ENCODE results near the gene ZNF560. TPM values are rescaled to one million over a fixed set of nuclear protein-coding genes. Genes with fewer than 3 reads are reported as not detected.

ZNF560 gene
- total and polyA plus RNA-seq, 4 donors = not detected

GRCh38 chr19:9528757-9529336, 30.4 kb upstream of the ZNF560 start:
- Histone ChIP-seq H3K27ac (ENCODE audit: low read depth in 1 of 2, low read length in 2 of 2) (no peak overlapping the region), H3K4me3 (ENCODE audit: low read length in 2 of 2) (peak overlapping the region; percentile 31 to 34), H3K27me3 (ENCODE audit: control insufficient read depth in 1 of 2, insufficient read depth in 2 of 2, low read length in 1 of 2) (no peaks in the 10 kb centered on the region), H3K36me3 (ENCODE audit: control insufficient read depth in 1 of 2, insufficient read depth in 2 of 2, low read length in 1 of 2) (peaks cover 35 to 59% of the 10 kb centered on the region in 2 donors), H3K9me3 (ENCODE audit: control insufficient read depth, low read length) (peaks cover 39% of the 10 kb centered on the region), H3K4me1 (ENCODE audit: control insufficient read depth in 1 of 2, insufficient read depth in 2 of 2, low read length in 2 of 2) (no peaks in the 10 kb centered on the region)
- DNase-seq (no peak), ATAC-seq (ENCODE audit: low FRiP score) (no peak)
- WGBS, 2 donors = 97 to 98% methylated on average over 5 of the region's 5 CpGs
- intact Hi-C loops (cut with DNase I) = no loop called here

GRCh38 chr19:9523885-9524474, 25.6 kb upstream of the ZNF560 start:
- Histone ChIP-seq H3K9me3 (ENCODE audit: control insufficient read depth, low read length) (peaks cover 38% of the 10 kb centered on the region), H3K4me3 (ENCODE audit: low read length in 2 of 2) (no peak overlapping the region), H3K4me1 (ENCODE audit: control insufficient read depth in 1 of 2, insufficient read depth in 2 of 2, low read length in 2 of 2) (no peaks in the 10 kb centered on the region), H3K27ac (ENCODE audit: low read depth in 1 of 2, low read length in 2 of 2) (no peak overlapping the region), H3K27me3 (ENCODE audit: control insufficient read depth in 1 of 2, insufficient read depth in 2 of 2, low read length in 1 of 2) (no peaks in the 10 kb centered on the region), H3K36me3 (ENCODE audit: control insufficient read depth in 1 of 2, insufficient read depth in 2 of 2, low read length in 1 of 2) (peaks cover 11 to 23% of the 10 kb centered on the region in 2 donors)
- 96 to 100% methylated on average over 1 of the region's 1 CpG for WGBS, 2 donors
- intact Hi-C loops (cut with DNase I) = no loop called here
- no peak for ATAC-seq (ENCODE audit: low FRiP score)
- DNase-seq = no peak

GRCh38 chr19:9507285-9507684, 8.9 kb upstream of the ZNF560 start:
- H3K9me3 ChIP-seq (ENCODE audit: control insufficient read depth, low read length) = peaks cover 13% of the 10 kb centered on the region
- no peaks in the 10 kb centered on the region for H3K36me3 ChIP-seq (ENCODE audit: control insufficient read depth in 1 of 2, insufficient read depth in 2 of 2, low read length in 1 of 2)
- no peaks in the 10 kb centered on the region for H3K4me1 ChIP-seq (ENCODE audit: control insufficient read depth in 1 of 2, insufficient read depth in 2 of 2, low read length in 2 of 2)
- no peaks in the 10 kb centered on the region for H3K27me3 ChIP-seq (ENCODE audit: control insufficient read depth in 1 of 2, insufficient read depth in 2 of 2, low read length in 1 of 2)
- DNase-seq (no peak), ATAC-seq (ENCODE audit: low FRiP score) (no peak)
- no peak overlapping the region for H3K27ac ChIP-seq (ENCODE audit: low read depth in 1 of 2, low read length in 2 of 2)
- 80 to 83% methylated on average over 3 of the region's 3 CpGs for WGBS, 2 donors
- no peak overlapping the region for H3K4me3 ChIP-seq (ENCODE audit: low read length in 2 of 2)
- intact Hi-C loops (cut with DNase I) = no loop called here

GRCh38 chr19:9500796-9501195, 2.4 kb upstream of the ZNF560 start:
- ATAC-seq (ENCODE audit: low FRiP score) (no peak), DNase-seq (no peak)
- peaks cover 16% of the 10 kb centered on the region for H3K9me3 ChIP-seq (ENCODE audit: control insufficient read depth, low read length)
- 84 to 86% methylated on average over 1 of the region's 1 CpG for WGBS, 2 donors
- H3K27ac ChIP-seq (ENCODE audit: low read depth in 1 of 2, low read length in 2 of 2) = no peak overlapping the region
- intact Hi-C loops (cut with DNase I) = no loop called here
- H3K4me3 ChIP-seq (ENCODE audit: low read length in 2 of 2) = no peak overlapping the region
- no peaks in the 10 kb centered on the region for H3K27me3 ChIP-seq (ENCODE audit: control insufficient read depth in 1 of 2, insufficient read depth in 2 of 2, low read length in 1 of 2)
- H3K36me3 ChIP-seq (ENCODE audit: control insufficient read depth in 1 of 2, insufficient read depth in 2 of 2, low read length in 1 of 2) = no peaks in the 10 kb centered on the region
- no peaks in the 10 kb centered on the region for H3K4me1 ChIP-seq (ENCODE audit: control insufficient read depth in 1 of 2, insufficient read depth in 2 of 2, low read length in 2 of 2)

- WGBS, 2 donors = 77 to 81% methylated on average over 2 of the region's 2 CpGs
- Histone ChIP-seq H3K36me3 (ENCODE audit: control insufficient read depth in 1 of 2, insufficient read depth in 2 of 2, low read length in 1 of 2) (no peaks in the 10 kb centered on the region), H3K9me3 (ENCODE audit: control insufficient read depth, low read length) (peaks cover 11% of the 10 kb centered on the region), H3K27ac (ENCODE audit: low read depth in 1 of 2, low read length in 2 of 2) (no peak overlapping the region), H3K27me3 (ENCODE audit: control insufficient read depth in 1 of 2, insufficient read depth in 2 of 2, low read length in 1 of 2) (no peaks in the 10 kb centered on the region), H3K4me3 (ENCODE audit: low read length in 2 of 2) (no peak overlapping the region), H3K4me1 (ENCODE audit: control insufficient read depth in 1 of 2, insufficient read depth in 2 of 2, low read length in 2 of 2) (no peaks in the 10 kb centered on the region)
- DNase-seq = no peak
- ATAC-seq (ENCODE audit: low FRiP score) = no peak
- intact Hi-C loops (cut with DNase I) = no loop called here
Observed at GRCh38 chr19:9494096-9494495, 4.3 kb downstream of the ZNF560 start.

GRCh38 chr19:9487016-9487415, 11.4 kb downstream of the ZNF560 start:
- peaks cover 11% of the 10 kb centered on the region for H3K9me3 ChIP-seq (ENCODE audit: control insufficient read depth, low read length)
- intact Hi-C loops (cut with DNase I) = no loop called here
- no peak overlapping the region for H3K4me3 ChIP-seq (ENCODE audit: low read length in 2 of 2)
- DNase-seq (no peak), ATAC-seq (ENCODE audit: low FRiP score) (no peak)
- WGBS, 2 donors = 83 to 88% methylated on average over 2 of the region's 2 CpGs
- H3K27ac ChIP-seq (ENCODE audit: low read depth in 1 of 2, low read length in 2 of 2) = no peak overlapping the region
- no peaks in the 10 kb centered on the region for H3K4me1 ChIP-seq (ENCODE audit: control insufficient read depth in 1 of 2, insufficient read depth in 2 of 2, low read length in 2 of 2)
- H3K36me3 ChIP-seq (ENCODE audit: control insufficient read depth in 1 of 2, insufficient read depth in 2 of 2, low read length in 1 of 2) = no peaks in the 10 kb centered on the region
- no peaks in the 10 kb centered on the region for H3K27me3 ChIP-seq (ENCODE audit: control insufficient read depth in 1 of 2, insufficient read depth in 2 of 2, low read length in 1 of 2)

GRCh38 chr19:9485140-9485539, 13.3 kb downstream of the ZNF560 start:
- no peak for DNase-seq
- intact Hi-C loops (cut with DNase I) = no loop called here
- Histone ChIP-seq H3K4me1 (ENCODE audit: control insufficient read depth in 1 of 2, insufficient read depth in 2 of 2, low read length in 2 of 2) (no peaks in the 10 kb centered on the region), H3K27ac (ENCODE audit: low read depth in 1 of 2, low read length in 2 of 2) (no peak overlapping the region), H3K27me3 (ENCODE audit: control insufficient read depth in 1 of 2, insufficient read depth in 2 of 2, low read length in 1 of 2) (no peaks in the 10 kb centered on the region), H3K4me3 (ENCODE audit: low read length in 2 of 2) (no peak overlapping the region), H3K36me3 (ENCODE audit: control insufficient read depth in 1 of 2, insufficient read depth in 2 of 2, low read length in 1 of 2) (no peaks in the 10 kb centered on the region), H3K9me3 (ENCODE audit: control insufficient read depth, low read length) (peaks cover 13% of the 10 kb centered on the region)
- ATAC-seq (ENCODE audit: low FRiP score) = no peak
- 83 to 92% methylated on average over 2 of the region's 2 CpGs for WGBS, 2 donors

GRCh38 chr19:9474975-9475374, 23.4 kb downstream of the ZNF560 start:
- no peaks in the 10 kb centered on the region for H3K4me1 ChIP-seq (ENCODE audit: control insufficient read depth in 1 of 2, insufficient read depth in 2 of 2, low read length in 2 of 2)
- no peak overlapping the region for H3K4me3 ChIP-seq (ENCODE audit: low read length in 2 of 2)
- intact Hi-C loops (cut with DNase I) = no loop called here
- ATAC-seq (ENCODE audit: low FRiP score) = no peak
- H3K27me3 ChIP-seq (ENCODE audit: control insufficient read depth in 1 of 2, insufficient read depth in 2 of 2, low read length in 1 of 2) = no peaks in the 10 kb centered on the region
- no peak for DNase-seq
- no peaks in the 10 kb centered on the region for H3K36me3 ChIP-seq (ENCODE audit: control insufficient read depth in 1 of 2, insufficient read depth in 2 of 2, low read length in 1 of 2)
- peaks cover 3% of the 10 kb centered on the region for H3K9me3 ChIP-seq (ENCODE audit: control insufficient read depth, low read length)
- no peak overlapping the region for H3K27ac ChIP-seq (ENCODE audit: low read depth in 1 of 2, low read length in 2 of 2)

- no peak for DNase-seq
- no peak for ATAC-seq (ENCODE audit: low FRiP score)
- intact Hi-C loops (cut with DNase I) = no loop called here
- H3K27me3 ChIP-seq (ENCODE audit: control insufficient read depth in 1 of 2, insufficient read depth in 2 of 2, low read length in 1 of 2) = no peaks in the 10 kb centered on the region
- H3K36me3 ChIP-seq (ENCODE audit: control insufficient read depth in 1 of 2, insufficient read depth in 2 of 2, low read length in 1 of 2) = no peaks in the 10 kb centered on the region
- WGBS, 2 donors = 85 to 92% methylated on average over 7 of the region's 7 CpGs
- peaks cover 9% of the 10 kb centered on the region for H3K9me3 ChIP-seq (ENCODE audit: control insufficient read depth, low read length)
- H3K4me3 ChIP-seq (ENCODE audit: low read length in 2 of 2) = no peak overlapping the region
- no peaks in the 10 kb centered on the region for H3K4me1 ChIP-seq (ENCODE audit: control insufficient read depth in 1 of 2, insufficient read depth in 2 of 2, low read length in 2 of 2)
- H3K27ac ChIP-seq (ENCODE audit: low read depth in 1 of 2, low read length in 2 of 2) = no peak overlapping the region
Observed at GRCh38 chr19:9467161-9467560, 31.3 kb downstream of the ZNF560 start.
